Muscle layer of duodenum (tissue), 2 donors: ENCODE results near the gene RNF130.

Experiments
- H3K27ac ChIP-seq: one replicate; pipeline ENCODE4 v1.7.0; 2013; ENCODE audit warnings: mild to moderate bottlenecking, low read length
- H3K27me3 ChIP-seq: one replicate; pipeline ENCODE4 v1.7.0; 2013; ENCODE audit warnings: low read depth, mild to moderate bottlenecking, control low read depth, low read length
- H3K36me3 ChIP-seq, 2 donors: one replicate each; pipeline ENCODE4 v1.7.0; 2013; ENCODE audit warnings: low read length in 2 of 2, control low read depth in 1 of 2, mild to moderate bottlenecking in 1 of 2; ENCODE audit not compliant: insufficient read depth in 2 of 2, control insufficient read depth in 1 of 2
- H3K4me1 ChIP-seq, 2 donors: one replicate each; pipeline ENCODE4 v1.7.0; 2013; ENCODE audit warnings: low read length in 2 of 2, mild to moderate bottlenecking in 2 of 2, control low read depth in 1 of 2, moderate library complexity in 1 of 2; ENCODE audit not compliant: insufficient read depth in 2 of 2, control insufficient read depth in 1 of 2
- H3K4me3 ChIP-seq, 2 donors: one replicate each; pipeline ENCODE4 v1.7.0; 2013; ENCODE audit warnings: low read length in 2 of 2, low read depth in 1 of 2, mild to moderate bottlenecking in 1 of 2
- H3K9me3 ChIP-seq, 2 donors: one replicate each; pipeline ENCODE4 v1.7.0; 2013; ENCODE audit warnings: low read length in 2 of 2, control low read depth in 1 of 2, mild to moderate bottlenecking in 1 of 2; ENCODE audit not compliant: control insufficient read depth in 1 of 2
- donor health status: healthy.

RNF130 gene

GRCh38 chr5:180068519-180069090 lies 3.0 kb downstream of the RNF130 start:
- H3K9me3 ChIP-seq: no peaks in the 10 kb centered on the region
- no peak overlapping the region for H3K4me3 ChIP-seq
- no peaks in the 10 kb centered on the region for H3K36me3 ChIP-seq
- H3K4me1 ChIP-seq: peaks cover 6 to 26% of the 10 kb centered on the region in 2 donors
- H3K27ac ChIP-seq: no peak overlapping the region
- H3K27me3 ChIP-seq: no peaks in the 10 kb centered on the region

DNA sequence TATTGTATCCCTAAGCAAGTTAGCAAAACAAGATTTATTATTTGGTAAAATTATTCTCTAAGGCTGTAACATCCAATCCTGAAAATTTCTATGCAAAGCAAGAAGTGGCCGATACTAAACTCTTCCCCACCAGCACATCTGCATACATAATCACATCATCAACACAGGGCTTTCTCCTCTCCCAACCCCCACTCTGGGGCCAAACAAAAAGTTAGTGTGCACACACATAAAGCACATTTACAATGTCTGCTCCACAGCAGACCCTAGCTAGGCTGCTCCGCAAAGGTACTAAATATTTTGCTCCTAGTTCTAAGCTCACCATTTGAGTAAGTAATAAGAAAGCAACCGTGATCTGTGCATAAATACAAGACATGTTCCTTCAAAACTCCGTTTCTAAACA lies 3.6 kb downstream of the RNF130 start:
- Histone ChIP-seq H3K4me1 (peaks cover 6 to 26% of the 10 kb centered on the region in 2 donors), H3K27ac (no peak overlapping the region), H3K36me3 (no peaks in the 10 kb centered on the region), H3K27me3 (no peaks in the 10 kb centered on the region), H3K4me3 (no peak overlapping the region), H3K9me3 (no peaks in the 10 kb centered on the region)

DNA sequence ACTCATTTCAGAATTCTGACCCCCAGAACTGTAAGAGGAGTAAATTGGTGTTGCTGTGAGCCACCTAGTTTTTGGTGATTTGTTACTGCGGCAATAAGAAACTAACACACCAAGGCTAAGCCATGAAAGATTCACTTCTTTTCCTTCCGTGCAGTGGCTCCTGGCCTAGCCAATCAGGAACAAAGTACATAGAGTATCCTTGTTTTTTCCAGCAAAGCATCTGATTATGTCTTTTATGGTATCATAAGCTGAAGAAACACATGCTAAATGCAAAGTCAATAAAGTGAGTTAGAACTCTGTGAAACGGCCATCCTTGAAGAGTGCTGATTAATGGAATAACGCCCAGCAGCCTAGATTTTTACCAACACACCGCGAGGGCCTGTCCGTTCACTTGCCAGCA lies 11.4 kb downstream of the RNF130 start:
- H3K27ac ChIP-seq: no peak overlapping the region
- no peaks in the 10 kb centered on the region for H3K27me3 ChIP-seq
- H3K4me1 ChIP-seq: no peaks in the 10 kb centered on the region
- H3K4me3 ChIP-seq: no peak overlapping the region
- H3K36me3 ChIP-seq: no peaks in the 10 kb centered on the region
- H3K9me3 ChIP-seq: no peaks in the 10 kb centered on the region

DNA sequence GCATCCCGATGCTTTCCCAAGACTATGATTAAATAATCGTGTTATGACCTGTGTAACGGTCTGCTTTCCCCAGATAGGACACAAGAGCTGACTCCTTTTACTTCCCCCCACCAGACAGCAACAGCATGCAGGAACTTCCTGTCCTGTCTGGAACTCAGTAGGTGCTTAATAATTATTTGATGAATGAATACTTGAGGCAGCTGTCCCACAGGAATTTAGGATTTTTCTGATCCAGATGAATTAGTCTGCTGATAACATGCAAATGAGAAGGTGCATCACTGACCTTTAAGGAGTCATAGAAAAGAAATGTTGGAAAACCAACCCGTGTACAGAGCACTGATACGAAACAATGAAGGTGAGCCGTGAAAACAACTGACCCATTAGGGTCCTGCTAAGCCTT lies 12.2 kb downstream of the RNF130 start:
- no peaks in the 10 kb centered on the region for H3K9me3 ChIP-seq
- H3K27ac ChIP-seq: no peak overlapping the region
- no peaks in the 10 kb centered on the region for H3K4me1 ChIP-seq
- no peaks in the 10 kb centered on the region for H3K36me3 ChIP-seq
- no peak overlapping the region for H3K4me3 ChIP-seq
- no peaks in the 10 kb centered on the region for H3K27me3 ChIP-seq

DNA sequence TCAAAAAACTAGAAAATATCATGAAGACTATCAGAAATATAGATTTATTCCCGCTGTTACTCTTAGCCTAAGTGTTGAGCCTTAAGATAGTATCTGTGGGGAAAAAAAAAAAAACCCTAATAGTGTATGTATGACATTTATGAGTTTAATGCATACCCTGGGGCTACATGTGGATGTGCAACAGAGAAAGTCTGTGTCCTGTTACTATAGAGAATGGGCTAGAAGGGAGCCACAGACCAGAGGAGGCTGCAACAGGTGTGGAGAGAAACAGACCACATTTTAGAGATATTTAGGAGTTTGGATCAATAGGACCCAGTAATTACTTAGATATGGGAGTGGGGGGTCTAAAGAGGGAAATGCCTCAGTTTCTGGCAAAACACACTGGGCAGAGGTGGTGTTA lies 15.4 kb downstream of the RNF130 start:
- Histone ChIP-seq H3K27me3 (no peaks in the 10 kb centered on the region), H3K4me1 (peaks cover 0 to 15% of the 10 kb centered on the region in 2 donors), H3K27ac (no peak overlapping the region), H3K4me3 (no peak overlapping the region), H3K36me3 (no peaks in the 10 kb centered on the region), H3K9me3 (no peaks in the 10 kb centered on the region)

- Histone ChIP-seq H3K4me3 (no peak overlapping the region), H3K27ac (no peak overlapping the region), H3K36me3 (no peaks in the 10 kb centered on the region), H3K9me3 (no peaks in the 10 kb centered on the region), H3K4me1 (peaks cover 0 to 15% of the 10 kb centered on the region in 2 donors), H3K27me3 (no peaks in the 10 kb centered on the region)
Measured at GRCh38 chr5:180054226-180054625, 17.3 kb downstream of the RNF130 start.

DNA sequence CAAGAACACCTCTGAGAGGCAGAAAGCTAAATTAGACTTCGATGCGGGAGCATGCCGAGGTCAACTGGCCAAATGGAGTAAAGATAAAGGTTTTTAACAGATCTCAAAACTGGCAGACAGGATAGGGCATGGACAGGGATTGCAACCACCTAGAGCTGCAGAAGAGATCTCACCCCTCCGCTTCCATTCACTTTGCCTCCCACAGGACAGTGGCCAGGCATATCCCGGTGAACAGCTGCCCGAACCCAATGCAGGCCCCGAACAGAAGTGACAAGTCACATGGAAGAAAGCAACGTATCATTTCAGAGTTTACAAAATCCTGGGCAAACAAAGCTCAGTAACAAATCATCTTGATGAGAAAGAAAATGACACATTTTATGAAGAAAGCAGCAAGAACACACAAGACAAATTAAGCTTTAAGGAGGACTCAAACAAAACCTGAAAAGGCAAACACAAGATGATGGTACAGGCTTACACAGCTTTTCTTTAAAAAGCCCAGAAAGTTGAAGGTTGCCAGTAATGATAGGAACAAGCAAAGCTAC lies 18.4 kb downstream of the RNF130 start:
- Histone ChIP-seq H3K4me3 (no peak overlapping the region), H3K9me3 (no peaks in the 10 kb centered on the region), H3K27ac (no peak overlapping the region), H3K4me1 (peaks cover 0 to 26% of the 10 kb centered on the region in 2 donors), H3K27me3 (no peaks in the 10 kb centered on the region), H3K36me3 (no peaks in the 10 kb centered on the region)

- peaks cover 0 to 31% of the 10 kb centered on the region in 2 donors for H3K4me1 ChIP-seq
- H3K27me3 ChIP-seq: no peaks in the 10 kb centered on the region
Measured at GRCh38 chr5:180052211-180052818, 19.2 kb downstream of the RNF130 start.

GRCh38 chr5:180050121-180050940 lies 21.2 kb downstream of the RNF130 start:
- no peak overlapping the region for H3K4me3 ChIP-seq
- no peaks in the 10 kb centered on the region for H3K9me3 ChIP-seq
- no peaks in the 10 kb centered on the region for H3K27me3 ChIP-seq
- no peaks in the 10 kb centered on the region for H3K36me3 ChIP-seq
- H3K27ac ChIP-seq: no peak overlapping the region
- peaks cover 0 to 31% of the 10 kb centered on the region in 2 donors for H3K4me1 ChIP-seq

More at GRCh38 chr5:180052211-180052818, 19.2 kb downstream of the RNF130 start:
- no peak overlapping the region for H3K4me3 ChIP-seq
- no peaks in the 10 kb centered on the region for H3K36me3 ChIP-seq
- no peak overlapping the region for H3K27ac ChIP-seq
- no peaks in the 10 kb centered on the region for H3K9me3 ChIP-seq

- Histone ChIP-seq H3K36me3 (no peaks in the 10 kb centered on the region), H3K9me3 (no peaks in the 10 kb centered on the region), H3K4me1 (peaks cover 0 to 31% of the 10 kb centered on the region in 2 donors), H3K27me3 (no peaks in the 10 kb centered on the region), H3K27ac (no peak overlapping the region), H3K4me3 (no peak overlapping the region)
Measured at GRCh38 chr5:180049185-180049548, 22.4 kb downstream of the RNF130 start.

GRCh38 chr5:180047667-180048066 lies 23.9 kb downstream of the RNF130 start:
- Histone ChIP-seq H3K27me3 (no peaks in the 10 kb centered on the region), H3K36me3 (no peaks in the 10 kb centered on the region), H3K9me3 (no peaks in the 10 kb centered on the region), H3K27ac (no peak overlapping the region), H3K4me3 (no peak overlapping the region), H3K4me1 (peaks cover 0 to 26% of the 10 kb centered on the region in 2 donors)
